H7 (cell line): ENCODE data around the gene KCNMA1. TPM values are rescaled to one million over a fixed set of nuclear protein-coding genes. Genes with fewer than 3 reads are reported as not detected.

Experiments used
- DNase-seq: peaks from one replicate; pipeline ENCODE4 v3.0.0; 2012
- H3K27me3 ChIP-seq: 2 replicates; pipeline ENCODE4 v1.6.0; 2011; ENCODE audit warnings: mild to moderate bottlenecking, low read length; ENCODE audit not compliant: control insufficient read depth, insufficient read depth
- H3K36me3 ChIP-seq: replicated peaks from 2 replicates; pipeline ENCODE4 v1.5.1; 2011; ENCODE audit warnings: low read length; ENCODE audit not compliant: control insufficient read depth, insufficient read depth
- H3K4me3 ChIP-seq: 2 replicates; pipeline ENCODE4 v1.5.1; 2011; ENCODE audit warnings: low read depth, mild to moderate bottlenecking, control low read depth, low read length, moderate library complexity; ENCODE audit not compliant: insufficient read depth
- total RNA-seq: library from RNA; depleted of rRNA; stranded (reverse); fragments of >200 nt; shearing (Covaris generic); gene quantifications from 2 replicates; pipeline ENCODE4 v1.2.3, GENCODE V29; 2014

Gene KCNMA1
- total RNA-seq, 1 experiment from 2014 or later = 0.94 TPM

DNA sequence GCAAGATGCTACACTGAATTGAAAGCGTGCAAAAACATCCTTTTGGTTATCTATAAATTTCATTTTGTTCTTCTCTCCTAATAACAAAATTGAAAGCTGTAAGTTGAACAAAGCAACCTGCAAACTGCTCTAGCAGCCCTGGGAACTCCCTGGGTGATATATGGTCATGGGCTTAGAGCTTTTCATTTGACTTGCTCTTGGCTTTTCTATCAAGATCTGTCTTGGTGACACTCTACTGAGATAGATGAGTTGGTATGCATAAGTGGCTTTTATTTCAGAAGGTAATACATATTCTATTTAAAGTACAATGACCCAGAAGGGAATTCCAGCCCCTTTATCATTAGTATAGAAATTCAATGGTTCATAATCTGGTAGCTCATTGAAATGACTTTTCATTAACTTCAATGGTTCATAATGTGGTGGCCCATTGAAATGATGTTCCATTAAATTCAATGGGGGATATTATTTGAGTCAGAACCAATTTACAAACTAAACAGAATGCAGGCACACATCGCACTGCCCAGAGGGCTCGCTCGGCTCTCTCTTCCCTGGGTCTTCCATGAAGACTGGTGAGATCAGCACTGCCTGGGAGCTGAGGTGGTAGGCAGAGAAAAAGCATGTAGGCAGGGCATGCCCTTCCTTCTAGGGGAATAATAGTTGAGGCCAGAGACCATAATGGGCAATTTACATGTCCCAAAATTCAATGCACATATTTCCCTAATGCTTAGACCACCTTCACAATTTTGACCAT lies 10.1 kb upstream of the KCNMA1 start:
- Histone ChIP-seq H3K36me3 (no peaks in the 10 kb centered on the region), H3K27me3 (no peaks in the 10 kb centered on the region), H3K4me3 (no peak overlapping the region)
- no peak for DNase-seq

DNA sequence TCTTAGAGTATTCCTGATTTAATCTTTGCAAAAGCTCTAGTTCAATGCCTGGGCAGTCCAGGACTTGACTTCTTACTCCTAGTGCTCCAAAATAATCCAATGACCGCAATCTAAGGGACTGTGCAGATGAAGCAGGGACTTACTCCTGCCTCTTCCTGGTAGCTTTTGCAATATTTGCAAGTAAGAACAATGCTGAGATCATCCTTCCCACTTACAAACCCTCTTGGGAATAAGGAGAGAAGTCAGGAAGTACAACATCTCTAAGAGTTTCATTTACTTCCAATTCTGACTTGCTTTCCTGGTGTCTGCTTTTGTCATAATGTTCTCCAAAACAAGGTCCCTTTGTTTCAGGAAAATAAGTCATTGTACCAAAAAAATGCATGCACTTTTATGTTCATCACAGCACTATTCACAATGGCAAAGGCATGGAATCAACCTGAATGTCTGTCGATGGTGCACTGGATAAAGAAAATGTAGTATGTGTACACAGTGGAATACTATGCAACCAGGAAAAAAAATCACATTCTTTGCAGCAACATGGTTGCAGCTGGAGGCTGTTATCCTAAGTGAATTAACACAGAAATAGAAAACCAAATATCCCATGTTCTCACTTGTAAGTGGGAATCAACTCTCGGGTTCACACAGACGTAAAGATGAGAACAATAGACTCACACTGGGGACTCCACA lies 7.1 kb upstream of the KCNMA1 start:
- no peaks in the 10 kb centered on the region for H3K36me3 ChIP-seq
- no peak for DNase-seq
- no peak overlapping the region for H3K4me3 ChIP-seq
- H3K27me3 ChIP-seq = peaks cover 17% of the 10 kb centered on the region

GRCh38 chr10:77643795-77644468 lies 6.3 kb upstream of the KCNMA1 start:
- H3K27me3 ChIP-seq = peaks cover 25% of the 10 kb centered on the region
- H3K4me3 ChIP-seq = no peak overlapping the region
- peak; percentile 71 for DNase-seq
- no peaks in the 10 kb centered on the region for H3K36me3 ChIP-seq

- H3K4me3 ChIP-seq = no peak overlapping the region
Observed at GRCh38 chr10:77641788-77642397, 4.3 kb upstream of the KCNMA1 start.

DNA sequence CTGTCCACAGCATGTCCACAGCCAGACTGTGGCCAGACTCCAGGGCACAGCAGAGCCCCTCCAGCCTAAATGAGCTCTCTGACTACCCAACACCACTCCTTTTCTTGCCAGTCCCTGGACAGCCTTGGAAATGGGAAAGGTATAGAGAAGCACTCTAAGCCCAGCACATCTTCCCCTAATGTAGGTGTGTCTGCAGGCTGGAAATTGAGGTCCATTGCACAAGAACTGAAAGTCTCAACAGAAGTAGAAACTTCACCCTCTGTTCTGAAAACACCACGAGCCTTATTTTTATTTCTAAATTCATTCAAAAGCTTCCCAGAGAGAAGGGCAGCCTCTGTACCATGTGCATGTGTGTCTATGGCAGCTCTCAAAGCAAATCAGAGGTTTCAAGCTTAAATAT lies 3.7 kb upstream of the KCNMA1 start:
- Histone ChIP-seq H3K27me3 (peaks cover 47% of the 10 kb centered on the region), H3K4me3 (no peak overlapping the region), H3K36me3 (no peaks in the 10 kb centered on the region)
- no peak for DNase-seq

More at GRCh38 chr10:77641788-77642397, 4.3 kb upstream of the KCNMA1 start:
- Histone ChIP-seq H3K27me3 (peaks cover 41% of the 10 kb centered on the region), H3K36me3 (no peaks in the 10 kb centered on the region)
- DNase-seq = peak; percentile 69

DNA sequence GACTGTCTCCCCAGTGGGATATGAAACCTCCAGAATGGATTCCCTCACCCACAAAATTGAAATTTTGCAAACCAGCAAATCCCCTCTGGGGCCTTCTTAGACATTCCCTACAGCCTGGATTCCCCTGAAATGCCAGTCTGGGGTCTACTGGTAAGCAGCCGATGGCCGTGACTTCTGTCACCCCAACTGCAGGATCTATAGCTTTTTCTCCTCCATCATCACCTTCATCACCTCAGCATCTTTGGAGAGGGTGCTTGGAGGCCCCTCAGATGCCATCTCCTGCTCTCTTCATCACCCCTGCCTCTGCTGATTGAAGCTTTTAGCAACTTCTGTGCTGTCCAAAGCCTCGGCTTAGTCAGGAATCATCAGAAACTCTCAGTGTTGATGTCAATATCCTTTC lies 2.6 kb upstream of the KCNMA1 start:
- H3K27me3 ChIP-seq = peaks cover 58% of the 10 kb centered on the region
- H3K4me3 ChIP-seq = no peak overlapping the region
- H3K36me3 ChIP-seq = no peaks in the 10 kb centered on the region
- no peak for DNase-seq

- Histone ChIP-seq H3K4me3 (no peak overlapping the region), H3K36me3 (no peaks in the 10 kb centered on the region), H3K27me3 (peaks cover 62% of the 10 kb centered on the region)
- no peak for DNase-seq
Observed at GRCh38 chr10:77639756-77640155, 2.1 kb upstream of the KCNMA1 start.

- Histone ChIP-seq H3K36me3 (no peaks in the 10 kb centered on the region), H3K4me3 (peak overlapping the region; percentile 65), H3K27me3 (peaks cover 66% of the 10 kb centered on the region)
- DNase-seq = peak; percentile 88
Observed at GRCh38 chr10:77638321-77639101, 903 bp upstream of the KCNMA1 start.

- peaks cover 66% of the 10 kb centered on the region for H3K27me3 ChIP-seq
- peak; percentile 77 for DNase-seq
- H3K4me3 ChIP-seq = peak overlapping the region; percentile 65
- H3K36me3 ChIP-seq = no peaks in the 10 kb centered on the region
Observed at GRCh38 chr10:77636967-77637531, 559 bp downstream of the KCNMA1 start.

DNA sequence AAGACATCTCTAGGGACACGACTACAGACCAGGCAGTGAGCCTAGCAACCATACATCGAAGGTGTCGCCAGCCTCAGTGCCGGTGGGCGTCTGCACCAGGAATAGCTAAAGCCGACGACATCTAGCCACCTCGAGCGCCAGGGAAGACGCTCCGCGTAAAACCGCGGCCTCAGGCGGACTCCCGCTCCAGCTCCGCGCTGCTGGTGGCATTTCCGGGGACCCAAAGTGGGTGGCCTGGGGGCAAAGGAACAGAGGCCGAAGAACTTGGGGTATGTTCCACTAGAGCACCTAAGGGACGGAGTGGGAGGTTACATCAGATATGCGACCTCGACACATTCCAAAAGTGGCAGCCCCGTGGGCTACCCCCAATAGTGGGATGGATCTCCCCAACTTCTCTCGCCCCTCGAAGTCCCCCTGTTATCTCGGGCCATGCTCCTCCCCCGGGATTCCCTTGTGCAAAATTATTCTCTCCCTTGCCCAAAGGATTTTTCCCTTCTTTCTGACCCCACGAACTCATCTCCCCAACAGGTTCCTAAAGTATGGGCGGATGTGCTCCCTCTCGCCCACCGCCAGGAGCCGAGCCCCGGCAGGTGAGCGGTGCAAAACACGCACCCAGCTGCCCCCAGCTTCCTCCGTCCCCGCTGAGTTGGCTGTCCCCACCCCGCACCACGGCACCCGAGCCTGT lies 1.2 kb downstream of the KCNMA1 start:
- peak; percentile 68 for DNase-seq
- peak overlapping the region; percentile 65; the same call in 1 of the 2 replicates for H3K4me3 ChIP-seq
- H3K36me3 ChIP-seq = no peaks in the 10 kb centered on the region
- peaks cover 63% of the 10 kb centered on the region for H3K27me3 ChIP-seq

DNA sequence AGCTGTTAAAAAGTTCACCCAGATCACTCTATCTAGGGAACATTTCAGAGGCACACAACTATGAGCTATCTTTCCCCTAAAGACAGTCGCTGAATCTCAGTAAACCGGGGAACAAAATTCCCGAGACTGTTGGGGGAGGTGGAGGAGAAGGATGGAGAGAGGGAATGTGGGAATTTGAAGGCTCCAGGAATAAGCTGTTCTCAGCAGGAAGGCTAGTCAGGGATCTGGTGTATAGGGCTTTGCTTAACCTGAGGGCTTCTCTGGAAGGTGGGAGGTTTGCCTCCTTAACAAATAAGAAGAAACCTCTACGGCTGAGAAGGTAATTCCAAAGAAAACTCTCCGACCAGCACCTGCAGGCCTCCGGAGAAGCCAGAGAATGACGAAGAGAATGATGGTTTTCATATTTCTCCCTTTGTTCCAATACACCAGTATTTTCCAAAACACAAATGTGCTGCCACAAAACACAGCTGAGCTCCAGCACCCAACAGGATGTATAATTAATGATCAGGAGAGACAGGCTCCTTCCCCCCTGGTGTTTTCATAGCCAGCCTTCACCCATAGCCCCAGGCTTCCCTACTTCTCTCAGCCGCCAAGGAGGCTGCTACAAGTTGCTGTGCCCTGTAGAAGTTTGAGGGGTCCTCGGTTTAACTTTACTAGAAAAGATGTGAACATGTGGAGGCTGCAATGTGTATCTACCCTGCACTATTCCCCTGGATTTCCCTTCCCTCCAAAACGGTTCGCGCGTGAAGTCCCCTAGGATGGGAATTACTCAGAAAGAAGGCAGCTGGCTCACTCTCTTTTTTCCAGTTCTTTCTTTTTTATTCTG lies 2.0 kb downstream of the KCNMA1 start:
- H3K27me3 ChIP-seq = peaks cover 58% of the 10 kb centered on the region
- H3K4me3 ChIP-seq = peak overlapping the region; percentile 65; the same call in 1 of the 2 replicates
- no peaks in the 10 kb centered on the region for H3K36me3 ChIP-seq
- peak; percentile 65 for DNase-seq

DNA sequence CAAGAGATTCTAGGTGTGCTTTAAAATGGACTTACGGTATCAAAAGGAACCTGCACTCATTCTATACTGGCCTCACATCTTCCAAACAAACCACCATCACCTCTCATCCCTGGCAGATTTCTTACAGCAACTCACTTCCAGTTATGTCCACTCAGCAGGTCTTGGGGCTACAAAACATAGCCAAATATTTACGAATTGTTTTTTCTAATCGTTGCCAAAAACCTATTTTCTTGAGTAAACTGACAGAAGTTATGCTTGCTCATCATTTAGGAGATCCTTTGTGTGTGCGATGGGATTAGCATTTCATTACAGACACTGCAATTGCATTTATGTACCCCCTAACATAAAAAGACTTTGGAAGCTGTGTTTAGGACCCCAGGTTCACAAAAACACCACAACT lies 2.7 kb downstream of the KCNMA1 start:
- no peaks in the 10 kb centered on the region for H3K36me3 ChIP-seq
- DNase-seq = no peak
- no peak overlapping the region for H3K4me3 ChIP-seq
- H3K27me3 ChIP-seq = peaks cover 52% of the 10 kb centered on the region

DNA sequence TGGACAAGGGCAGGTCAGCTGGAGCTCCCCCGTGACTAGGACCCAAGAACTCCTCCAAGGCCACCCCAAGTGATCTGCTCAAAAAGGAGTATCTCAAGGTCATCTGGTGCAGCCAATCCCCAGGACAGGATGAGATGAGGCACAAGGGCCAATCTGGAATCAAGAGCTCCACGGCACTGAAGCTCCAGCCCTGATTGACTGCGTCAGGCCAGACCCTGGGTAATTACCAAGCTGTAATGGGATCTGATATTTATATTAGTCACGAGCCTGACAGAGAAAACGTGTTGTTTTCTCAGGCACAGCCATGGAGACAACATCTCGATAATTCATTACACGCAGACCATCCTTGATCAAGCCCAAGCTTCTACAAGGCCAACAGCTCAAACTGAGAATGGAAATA lies 4.2 kb downstream of the KCNMA1 start:
- Histone ChIP-seq H3K36me3 (no peaks in the 10 kb centered on the region), H3K4me3 (no peak overlapping the region), H3K27me3 (peaks cover 36% of the 10 kb centered on the region)
- DNase-seq = no peak
